ENCODE results near the gene KRTAP9-2.

- TF ChIP-seq, protein P1, sequence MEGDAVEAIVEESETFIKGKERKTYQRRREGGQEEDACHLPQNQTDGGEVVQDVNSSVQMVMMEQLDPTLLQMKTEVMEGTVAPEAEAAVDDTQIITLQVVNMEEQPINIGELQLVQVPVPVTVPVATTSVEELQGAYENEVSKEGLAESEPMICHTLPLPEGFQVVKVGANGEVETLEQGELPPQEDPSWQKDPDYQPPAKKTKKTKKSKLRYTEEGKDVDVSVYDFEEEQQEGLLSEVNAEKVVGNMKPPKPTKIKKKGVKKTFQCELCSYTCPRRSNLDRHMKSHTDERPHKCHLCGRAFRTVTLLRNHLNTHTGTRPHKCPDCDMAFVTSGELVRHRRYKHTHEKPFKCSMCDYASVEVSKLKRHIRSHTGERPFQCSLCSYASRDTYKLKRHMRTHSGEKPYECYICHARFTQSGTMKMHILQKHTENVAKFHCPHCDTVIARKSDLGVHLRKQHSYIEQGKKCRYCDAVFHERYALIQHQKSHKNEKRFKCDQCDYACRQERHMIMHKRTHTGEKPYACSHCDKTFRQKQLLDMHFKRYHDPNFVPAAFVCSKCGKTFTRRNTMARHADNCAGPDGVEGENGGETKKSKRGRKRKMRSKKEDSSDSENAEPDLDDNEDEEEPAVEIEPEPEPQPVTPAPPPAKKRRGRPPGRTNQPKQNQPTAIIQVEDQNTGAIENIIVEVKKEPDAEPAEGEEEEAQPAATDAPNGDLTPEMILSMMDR (IDR thresholded peaks at IDR 0.05): no peak
- no peak for TF ChIP-seq POLR2A (IDR thresholded peaks at IDR 0.05)
Measured at GRCh38 chr17:41211845-41212466, 14.5 kb upstream of the KRTAP9-2 start.
